Measurements from ENCODE around the gene MMEL1.
A peak's percentile ranks its signal among the peaks of the same experiment; 100 is the strongest.
"Not testable (repeated sequence)": the region's sequence is repeated elsewhere in the genome, so short reads cannot be mapped to it uniquely, and the experiment has no call there.

The MMEL1 gene, protein sequence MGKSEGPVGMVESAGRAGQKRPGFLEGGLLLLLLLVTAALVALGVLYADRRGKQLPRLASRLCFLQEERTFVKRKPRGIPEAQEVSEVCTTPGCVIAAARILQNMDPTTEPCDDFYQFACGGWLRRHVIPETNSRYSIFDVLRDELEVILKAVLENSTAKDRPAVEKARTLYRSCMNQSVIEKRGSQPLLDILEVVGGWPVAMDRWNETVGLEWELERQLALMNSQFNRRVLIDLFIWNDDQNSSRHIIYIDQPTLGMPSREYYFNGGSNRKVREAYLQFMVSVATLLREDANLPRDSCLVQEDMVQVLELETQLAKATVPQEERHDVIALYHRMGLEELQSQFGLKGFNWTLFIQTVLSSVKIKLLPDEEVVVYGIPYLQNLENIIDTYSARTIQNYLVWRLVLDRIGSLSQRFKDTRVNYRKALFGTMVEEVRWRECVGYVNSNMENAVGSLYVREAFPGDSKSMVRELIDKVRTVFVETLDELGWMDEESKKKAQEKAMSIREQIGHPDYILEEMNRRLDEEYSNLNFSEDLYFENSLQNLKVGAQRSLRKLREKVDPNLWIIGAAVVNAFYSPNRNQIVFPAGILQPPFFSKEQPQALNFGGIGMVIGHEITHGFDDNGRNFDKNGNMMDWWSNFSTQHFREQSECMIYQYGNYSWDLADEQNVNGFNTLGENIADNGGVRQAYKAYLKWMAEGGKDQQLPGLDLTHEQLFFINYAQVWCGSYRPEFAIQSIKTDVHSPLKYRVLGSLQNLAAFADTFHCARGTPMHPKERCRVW

DNA sequence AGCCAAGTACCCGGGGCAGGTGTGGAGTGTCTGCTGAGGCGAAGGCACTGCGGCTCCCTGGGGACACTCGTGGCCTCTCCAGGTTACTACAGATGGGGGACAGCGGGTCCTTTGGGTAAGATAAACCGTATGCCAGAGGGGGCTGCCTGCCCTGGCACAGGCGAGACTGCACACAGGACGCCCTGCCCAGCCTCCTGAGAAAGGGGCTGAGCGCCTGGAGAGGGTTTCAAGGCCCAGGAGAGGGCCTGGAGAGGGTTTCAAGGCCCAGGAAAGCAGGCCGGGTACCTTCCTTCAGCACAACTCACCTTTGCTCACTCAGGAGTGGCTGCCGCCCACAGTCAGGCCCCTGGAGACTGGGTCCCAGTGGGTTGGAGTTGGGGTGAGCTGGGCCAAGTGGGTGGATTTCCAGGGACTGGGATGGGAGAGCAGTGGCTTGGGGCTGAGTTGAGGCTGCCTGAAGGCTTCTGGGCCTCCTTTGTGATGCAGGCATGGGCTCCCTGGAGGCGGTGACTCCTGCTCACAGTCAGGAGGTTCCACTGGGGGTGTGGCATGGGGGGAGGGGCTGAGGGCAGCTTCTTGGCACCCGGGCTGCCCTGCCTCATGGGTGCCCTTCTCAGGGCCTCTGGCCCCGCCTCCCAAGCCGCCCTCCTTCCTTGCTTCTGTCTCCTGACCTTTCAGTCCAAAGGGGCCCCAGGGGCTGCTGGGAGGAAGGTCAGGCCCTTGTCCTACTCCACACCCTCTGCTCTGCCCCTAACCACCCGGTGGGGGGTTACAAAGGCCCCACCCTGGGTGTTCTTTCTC is at the start of gene MMEL1:
Gene MMEL1, minus strand, starts transcription at position 456 of the 801 bp plus-strand sequence. CDS start 3,532 bp downstream, outside the sequence.
- in situ Hi-C loops (cut with HindIII; ENCODE audit: low sequenced_read_pairs), result no loop called here
- no peak for DNase-seq (ENCODE audit: low read depth)
- H3K4me3 ChIP-seq (ENCODE audit: low read depth, low read length), result no peak within 1 kb of the TSS
- TF ChIP-seq, protein P1, sequence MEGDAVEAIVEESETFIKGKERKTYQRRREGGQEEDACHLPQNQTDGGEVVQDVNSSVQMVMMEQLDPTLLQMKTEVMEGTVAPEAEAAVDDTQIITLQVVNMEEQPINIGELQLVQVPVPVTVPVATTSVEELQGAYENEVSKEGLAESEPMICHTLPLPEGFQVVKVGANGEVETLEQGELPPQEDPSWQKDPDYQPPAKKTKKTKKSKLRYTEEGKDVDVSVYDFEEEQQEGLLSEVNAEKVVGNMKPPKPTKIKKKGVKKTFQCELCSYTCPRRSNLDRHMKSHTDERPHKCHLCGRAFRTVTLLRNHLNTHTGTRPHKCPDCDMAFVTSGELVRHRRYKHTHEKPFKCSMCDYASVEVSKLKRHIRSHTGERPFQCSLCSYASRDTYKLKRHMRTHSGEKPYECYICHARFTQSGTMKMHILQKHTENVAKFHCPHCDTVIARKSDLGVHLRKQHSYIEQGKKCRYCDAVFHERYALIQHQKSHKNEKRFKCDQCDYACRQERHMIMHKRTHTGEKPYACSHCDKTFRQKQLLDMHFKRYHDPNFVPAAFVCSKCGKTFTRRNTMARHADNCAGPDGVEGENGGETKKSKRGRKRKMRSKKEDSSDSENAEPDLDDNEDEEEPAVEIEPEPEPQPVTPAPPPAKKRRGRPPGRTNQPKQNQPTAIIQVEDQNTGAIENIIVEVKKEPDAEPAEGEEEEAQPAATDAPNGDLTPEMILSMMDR (IDR thresholded peaks at IDR 0.05; ENCODE audit: low read depth, low read length, missing control alignments), result no peak

DNA sequence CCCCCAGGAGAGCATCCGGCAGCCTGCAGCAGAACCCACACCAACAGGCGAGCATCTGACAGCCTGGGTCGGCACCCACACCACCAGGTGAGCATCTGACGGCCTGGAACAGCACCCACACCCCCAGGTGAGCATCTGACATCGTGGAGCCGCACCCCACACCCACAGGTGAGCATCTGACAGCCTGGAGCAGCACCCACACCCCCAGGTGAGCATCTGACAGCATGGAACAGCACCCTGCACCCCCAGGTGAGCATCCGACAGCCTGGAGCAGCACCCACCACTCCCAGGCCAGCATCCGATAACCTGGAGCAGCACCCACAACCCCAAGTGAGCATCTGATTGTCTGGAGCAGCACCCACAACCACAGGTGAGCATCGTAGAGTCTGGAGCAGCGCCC is 43.9 kb upstream of the MMEL1 start:
- in situ Hi-C loops (cut with HindIII; ENCODE audit: low sequenced_read_pairs); DNase-seq (ENCODE audit: low read depth); H3K4me3 ChIP-seq (ENCODE audit: low read depth, low read length): not testable (repeated sequence)

DNA sequence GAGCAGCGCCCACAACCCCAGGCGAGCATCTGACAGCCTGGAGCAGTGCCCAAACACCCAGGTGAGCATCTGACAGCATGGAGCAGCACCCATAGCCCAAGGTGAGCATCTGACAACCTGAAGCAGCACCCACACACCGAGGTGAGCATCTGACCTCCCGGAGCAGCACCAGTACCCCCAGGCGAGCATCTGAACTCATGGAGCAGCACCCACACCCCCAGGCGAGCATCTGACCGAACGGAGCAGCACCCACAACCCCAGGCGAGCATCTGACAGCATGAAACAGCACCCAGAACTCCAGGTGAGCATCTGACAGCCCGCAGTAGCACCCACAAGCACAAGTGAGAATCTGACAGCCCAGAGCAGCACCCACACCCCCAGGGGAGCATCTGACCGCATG is 38.8 kb upstream of the MMEL1 start:
- DNase-seq (ENCODE audit: low read depth); in situ Hi-C loops (cut with HindIII; ENCODE audit: low sequenced_read_pairs); H3K4me3 ChIP-seq (ENCODE audit: low read depth, low read length): not testable (repeated sequence)

DNA sequence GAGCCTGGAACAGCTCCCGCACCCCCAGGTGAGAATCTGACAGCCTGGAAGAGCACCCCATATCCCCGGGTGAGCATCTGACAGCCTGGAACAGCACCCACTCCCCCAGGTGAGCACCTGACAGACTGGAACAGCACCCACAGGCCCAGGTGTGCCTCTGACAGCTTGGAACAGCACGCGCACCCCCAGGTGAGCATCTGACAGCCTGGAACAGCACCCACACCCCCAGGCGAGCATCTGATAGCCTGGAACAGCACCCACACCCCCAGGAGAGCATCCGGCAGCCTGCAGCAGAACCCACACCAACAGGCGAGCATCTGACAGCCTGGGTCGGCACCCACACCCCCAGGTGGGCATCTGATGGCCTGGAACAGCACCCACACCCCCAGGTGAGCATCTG is 27.0 kb upstream of the MMEL1 start:
- in situ Hi-C loops (cut with HindIII; ENCODE audit: low sequenced_read_pairs); H3K4me3 ChIP-seq (ENCODE audit: low read depth, low read length); DNase-seq (ENCODE audit: low read depth): not testable (repeated sequence)

DNA sequence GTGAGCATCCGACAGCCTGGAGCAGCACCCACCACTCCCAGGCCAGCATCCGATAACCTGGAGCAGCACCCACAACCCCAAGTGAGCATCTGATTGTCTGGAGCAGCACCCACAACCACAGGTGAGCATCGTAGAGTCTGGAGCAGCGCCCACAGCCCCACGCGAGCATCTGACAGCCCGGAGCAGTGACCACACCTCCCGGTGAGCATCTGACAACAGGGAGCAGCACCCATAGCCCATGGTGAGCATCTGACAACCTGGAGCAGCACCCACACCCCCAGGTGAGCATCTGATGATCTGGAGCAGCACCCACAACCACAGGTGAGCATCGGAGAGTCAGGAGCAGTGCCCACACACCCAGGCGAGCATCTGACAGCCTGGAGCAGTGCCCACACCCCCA is 25.1 kb upstream of the MMEL1 start:
- in situ Hi-C loops (cut with HindIII; ENCODE audit: low sequenced_read_pairs); DNase-seq (ENCODE audit: low read depth); H3K4me3 ChIP-seq (ENCODE audit: low read depth, low read length): not testable (repeated sequence)

DNA sequence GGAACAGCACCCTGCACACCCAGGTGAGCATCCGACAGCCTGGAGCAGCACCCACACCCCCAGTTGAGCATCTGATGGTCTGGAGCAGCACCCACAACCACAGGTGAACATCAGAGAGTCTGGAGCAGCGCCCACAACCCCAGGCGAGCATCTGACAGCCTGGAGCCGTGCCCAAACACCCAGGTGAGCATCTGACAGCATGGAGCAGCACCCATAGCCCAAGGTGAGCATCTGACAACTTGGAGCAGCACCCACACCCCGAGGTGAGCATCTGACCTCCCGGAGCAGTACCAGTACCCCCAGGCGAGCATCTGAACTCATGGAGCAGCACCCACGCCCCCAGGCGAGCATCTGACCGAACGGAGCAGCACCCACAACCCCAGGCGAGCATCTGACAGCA is 24.3 kb upstream of the MMEL1 start:
- H3K4me3 ChIP-seq (ENCODE audit: low read depth, low read length); DNase-seq (ENCODE audit: low read depth): not testable (repeated sequence)

DNA sequence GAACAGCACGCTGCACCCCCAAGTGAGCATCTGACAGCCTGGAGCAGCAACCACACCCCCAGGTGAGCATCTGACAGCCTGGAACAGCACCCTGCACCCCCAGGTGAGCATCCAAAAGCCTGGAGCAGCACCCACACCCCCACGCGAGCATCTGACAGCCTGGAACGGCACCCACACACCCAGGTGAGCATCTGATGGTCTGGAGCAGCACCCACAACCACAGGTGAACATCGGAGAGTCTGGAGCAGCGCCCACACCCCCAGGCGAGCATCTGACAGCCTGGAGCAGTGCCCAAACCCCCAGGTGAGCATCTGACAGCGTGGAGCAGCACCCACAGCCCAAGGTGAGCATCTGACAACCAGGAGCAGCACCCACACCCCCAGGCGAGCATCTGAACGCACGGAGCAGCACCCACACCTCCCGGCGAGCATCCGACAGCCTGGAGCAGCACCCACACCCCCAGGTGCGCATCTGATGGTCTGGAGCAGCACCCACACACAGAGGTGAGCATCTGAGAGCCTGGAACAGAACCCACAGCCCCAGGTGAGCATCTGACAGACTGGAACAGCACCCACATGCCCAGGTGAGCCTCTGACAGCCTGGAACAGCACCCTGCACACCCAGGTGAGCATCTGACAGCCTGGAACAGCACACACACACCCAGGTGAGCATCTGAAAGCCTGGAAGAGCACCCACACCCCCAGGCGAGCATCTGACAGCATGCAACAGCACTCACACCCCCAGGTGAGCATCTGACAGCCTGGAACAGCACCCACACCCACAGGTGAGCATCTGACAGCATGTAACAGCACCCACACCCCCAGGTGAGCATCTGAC is 23.0 kb upstream of the MMEL1 start:
- H3K4me3 ChIP-seq (ENCODE audit: low read depth, low read length); in situ Hi-C loops (cut with HindIII; ENCODE audit: low sequenced_read_pairs); DNase-seq (ENCODE audit: low read depth): not testable (repeated sequence)

More for the DNA sequence above, 24.3 kb upstream of the MMEL1 start:
- in situ Hi-C loops (cut with HindIII; ENCODE audit: low sequenced_read_pairs), result not testable (repeated sequence)

DNA sequence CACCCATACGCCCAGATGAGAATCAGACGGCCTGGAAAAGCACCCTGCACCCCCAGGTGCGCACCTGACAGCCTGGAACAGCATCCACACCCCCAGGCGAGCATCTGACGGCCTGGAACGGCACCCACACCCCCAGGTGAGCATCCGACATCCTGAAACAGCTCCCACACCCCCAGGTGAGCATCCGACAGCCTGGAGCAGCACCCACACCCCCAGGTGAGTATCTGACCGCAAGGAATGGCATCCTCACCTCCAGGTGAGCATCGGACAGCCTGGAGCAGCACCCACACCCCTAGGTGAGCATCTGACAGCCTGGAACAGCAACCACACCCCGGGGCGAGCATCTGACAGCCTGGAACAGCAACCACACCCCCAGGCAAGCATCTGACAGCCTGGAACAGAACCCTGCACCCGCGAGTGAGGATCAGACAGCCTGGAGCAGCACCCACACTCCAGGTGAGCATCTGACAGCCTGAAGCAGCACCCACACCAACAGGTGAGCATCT is 21.7 kb upstream of the MMEL1 start:
- DNase-seq (ENCODE audit: low read depth); in situ Hi-C loops (cut with HindIII; ENCODE audit: low sequenced_read_pairs); H3K4me3 ChIP-seq (ENCODE audit: low read depth, low read length): not testable (repeated sequence)

DNA sequence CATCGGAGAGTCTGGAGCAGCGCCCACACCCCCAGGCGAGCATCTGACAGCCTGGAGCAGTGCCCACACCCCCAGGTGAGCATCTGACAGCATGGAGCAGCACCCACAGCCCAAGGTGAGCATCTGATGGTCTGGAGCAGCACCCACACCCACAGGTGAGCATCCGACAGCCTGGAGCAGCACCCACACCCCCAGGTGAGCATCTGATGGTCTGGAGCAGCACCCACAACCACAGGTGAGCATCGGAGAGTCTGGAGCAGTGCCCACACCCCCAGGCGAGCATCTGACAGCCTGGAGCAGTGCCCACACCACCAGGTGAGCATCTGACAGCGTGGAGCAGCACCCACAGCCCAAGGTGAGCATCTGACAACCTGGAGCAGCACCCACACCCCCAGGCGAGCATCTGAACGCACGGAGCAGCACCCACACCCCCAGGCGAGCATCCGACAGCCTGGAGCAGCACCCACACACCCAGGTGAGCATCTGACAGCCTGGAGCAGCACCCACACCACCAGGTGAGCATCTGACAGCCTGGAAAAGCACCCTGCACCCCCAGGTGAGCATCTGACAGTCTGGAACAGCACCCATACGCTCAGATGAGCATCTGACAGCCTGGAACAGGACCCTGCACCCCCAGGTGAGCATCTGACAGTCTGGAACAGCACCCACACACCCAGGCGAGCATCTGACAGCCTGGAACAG is 21.1 kb upstream of the MMEL1 start:
- in situ Hi-C loops (cut with HindIII; ENCODE audit: low sequenced_read_pairs); H3K4me3 ChIP-seq (ENCODE audit: low read depth, low read length): not testable (repeated sequence)
- peak; percentile 20 for DNase-seq (ENCODE audit: low read depth)

DNA sequence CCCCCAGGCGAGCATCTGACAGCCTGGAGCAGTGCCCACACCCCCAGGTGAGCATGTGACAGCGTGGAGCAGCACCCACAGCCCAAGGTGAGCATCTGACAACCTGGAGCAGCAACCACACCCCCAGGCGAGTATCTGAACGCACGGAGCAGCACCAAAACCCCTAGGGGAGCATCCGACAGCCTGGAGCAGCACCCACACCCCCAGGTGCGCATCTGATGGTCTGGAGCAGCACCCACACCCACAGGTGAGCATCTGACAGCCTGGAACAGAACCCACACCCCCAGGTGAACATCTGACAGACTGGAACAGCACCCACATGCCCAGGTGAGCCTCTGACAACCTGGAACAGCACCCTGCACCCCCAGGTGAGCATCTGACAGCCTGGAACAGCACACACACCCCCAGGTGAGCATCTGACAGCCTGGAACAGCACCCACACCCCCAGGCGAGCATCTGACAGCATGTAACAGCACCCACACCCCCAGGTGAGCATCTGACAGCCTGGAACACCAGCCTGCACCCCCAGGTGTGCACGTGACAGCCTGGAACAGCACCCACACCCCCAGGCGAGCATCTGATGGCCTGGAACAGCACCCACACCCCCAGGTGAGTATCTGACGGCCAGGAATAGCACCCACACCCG is 20.2 kb upstream of the MMEL1 start:
- in situ Hi-C loops (cut with HindIII; ENCODE audit: low sequenced_read_pairs); DNase-seq (ENCODE audit: low read depth); H3K4me3 ChIP-seq (ENCODE audit: low read depth, low read length): not testable (repeated sequence)

DNA sequence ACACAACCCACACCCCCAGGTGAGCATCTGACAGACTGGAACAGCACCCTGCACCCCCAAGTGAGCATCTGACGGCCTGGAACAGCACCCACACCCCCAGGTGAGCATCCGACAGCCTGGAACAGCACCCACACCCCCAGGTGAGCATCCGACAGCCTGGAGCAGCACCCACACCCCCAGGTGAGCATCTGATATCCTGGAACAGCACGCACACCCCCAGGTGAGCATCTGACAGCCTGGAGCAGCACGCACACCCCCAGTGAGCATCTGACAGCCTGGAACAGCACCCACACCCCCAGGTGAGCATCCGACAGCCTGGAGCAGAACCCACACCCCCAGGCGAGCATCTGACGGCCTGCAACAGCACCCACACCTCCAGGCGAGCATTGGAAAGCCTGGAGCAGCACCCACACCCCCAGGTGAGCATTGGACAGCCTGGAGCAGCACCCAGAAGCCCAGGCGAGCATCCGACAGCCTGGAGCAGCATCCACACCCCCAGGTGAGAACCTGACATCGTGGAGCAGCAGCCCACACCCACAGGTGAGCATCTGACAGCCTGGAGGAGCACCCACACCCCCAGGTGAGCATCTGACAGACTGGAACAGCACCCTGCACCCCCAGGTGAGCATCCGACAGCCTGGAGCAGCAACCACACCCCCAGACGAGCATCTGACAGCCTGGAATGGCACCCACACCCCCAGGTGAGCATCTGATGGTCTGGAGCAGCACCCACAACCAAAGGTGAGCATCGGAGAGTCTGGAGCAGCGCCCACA is 19.5 kb upstream of the MMEL1 start:
- H3K4me3 ChIP-seq (ENCODE audit: low read depth, low read length); in situ Hi-C loops (cut with HindIII; ENCODE audit: low sequenced_read_pairs); DNase-seq (ENCODE audit: low read depth): not testable (repeated sequence)
